Tibial nerve (tissue), 3 donors: ENCODE results near the gene ATG4D.

Experiments
- CTCF ChIP-seq, 5 experiments: fragments of 200-600 bp in 3 of 5; fragments of 450-650 bp in 2 of 5; sonication (generic) in 3 of 5; IDR thresholded peaks; one replicate each; pipeline ENCODE4 v1.5.1; 2016 to 2019; ENCODE audit warnings: antibody characterized with exemption in 5 of 5, mild to moderate bottlenecking in 3 of 5, moderate library complexity in 2 of 5
- POLR2A ChIP-seq, 2 donors: fragments of 450-650 bp; IDR thresholded peaks; one replicate each; pipeline ENCODE4 v1.6.1; 2017; ENCODE audit warnings: antibody characterized with exemption in 2 of 2, mild to moderate bottlenecking in 2 of 2, moderate library complexity in 2 of 2

- no peak for TF ChIP-seq POLR2A (IDR thresholded peaks at IDR 0.05)
- no peak for TF ChIP-seq CTCF (IDR thresholded peaks at IDR 0.05)
Observed at GRCh38 chr19:10517760-10518443, 25.8 kb upstream of the ATG4D start.
